Gastrocnemius medialis (tissue), 4 donors: ENCODE data around the gene ERC1.

Experiments
- POLR2A ChIP-seq, 2 donors: fragments of 450-650 bp; IDR thresholded peaks; one replicate each; pipeline ENCODE4 v1.6.1; 2017; ENCODE audit warnings: antibody characterized with exemption in 2 of 2, mild to moderate bottlenecking in 2 of 2, moderate library complexity in 2 of 2
- TF ChIP-seq, protein P1 (sequence below), 5 experiments: fragments of 450-650 bp in 3 of 5; fragments of 200-600 bp in 2 of 5; sonication (generic) in 2 of 5; IDR thresholded peaks in 4 of 5; conservative IDR thresholded peaks in 1 of 5; 1 replicate in 4 of 5; 2 replicates in 1 of 5; pipeline ENCODE4 v1.5.1; 2016 to 2019; ENCODE audit warnings: antibody characterized with exemption in 5 of 5, mild to moderate bottlenecking in 3 of 5, moderate library complexity in 3 of 5

- TF ChIP-seq, protein P1, sequence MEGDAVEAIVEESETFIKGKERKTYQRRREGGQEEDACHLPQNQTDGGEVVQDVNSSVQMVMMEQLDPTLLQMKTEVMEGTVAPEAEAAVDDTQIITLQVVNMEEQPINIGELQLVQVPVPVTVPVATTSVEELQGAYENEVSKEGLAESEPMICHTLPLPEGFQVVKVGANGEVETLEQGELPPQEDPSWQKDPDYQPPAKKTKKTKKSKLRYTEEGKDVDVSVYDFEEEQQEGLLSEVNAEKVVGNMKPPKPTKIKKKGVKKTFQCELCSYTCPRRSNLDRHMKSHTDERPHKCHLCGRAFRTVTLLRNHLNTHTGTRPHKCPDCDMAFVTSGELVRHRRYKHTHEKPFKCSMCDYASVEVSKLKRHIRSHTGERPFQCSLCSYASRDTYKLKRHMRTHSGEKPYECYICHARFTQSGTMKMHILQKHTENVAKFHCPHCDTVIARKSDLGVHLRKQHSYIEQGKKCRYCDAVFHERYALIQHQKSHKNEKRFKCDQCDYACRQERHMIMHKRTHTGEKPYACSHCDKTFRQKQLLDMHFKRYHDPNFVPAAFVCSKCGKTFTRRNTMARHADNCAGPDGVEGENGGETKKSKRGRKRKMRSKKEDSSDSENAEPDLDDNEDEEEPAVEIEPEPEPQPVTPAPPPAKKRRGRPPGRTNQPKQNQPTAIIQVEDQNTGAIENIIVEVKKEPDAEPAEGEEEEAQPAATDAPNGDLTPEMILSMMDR (IDR thresholded peaks at IDR 0.05 in 4 of 5, conservative IDR thresholded peaks at IDR 0.05 in 1 of 5), result no peak
- no peak for TF ChIP-seq POLR2A (IDR thresholded peaks at IDR 0.05)
Observed at GRCh38 chr12:1126091-1126490, 135.1 kb downstream of the ERC1 start.
